Activated CD4-positive, alpha-beta T cell treated with anti-CD3 and anti-CD28 coated beads, Interleukin-2, amount 50 U/mL, for 16 hours (primary cell): ENCODE results near the gene ST6GALNAC3.
"Not testable (repeated sequence)": the region's sequence is repeated elsewhere in the genome, so short reads cannot be mapped to it uniquely, and the experiment has no call there.

Source experiments
- DNase-seq: peaks from one replicate; pipeline ENCODE4 v3.0.0-alpha.2; 2020

The ST6GALNAC3 gene

DNA sequence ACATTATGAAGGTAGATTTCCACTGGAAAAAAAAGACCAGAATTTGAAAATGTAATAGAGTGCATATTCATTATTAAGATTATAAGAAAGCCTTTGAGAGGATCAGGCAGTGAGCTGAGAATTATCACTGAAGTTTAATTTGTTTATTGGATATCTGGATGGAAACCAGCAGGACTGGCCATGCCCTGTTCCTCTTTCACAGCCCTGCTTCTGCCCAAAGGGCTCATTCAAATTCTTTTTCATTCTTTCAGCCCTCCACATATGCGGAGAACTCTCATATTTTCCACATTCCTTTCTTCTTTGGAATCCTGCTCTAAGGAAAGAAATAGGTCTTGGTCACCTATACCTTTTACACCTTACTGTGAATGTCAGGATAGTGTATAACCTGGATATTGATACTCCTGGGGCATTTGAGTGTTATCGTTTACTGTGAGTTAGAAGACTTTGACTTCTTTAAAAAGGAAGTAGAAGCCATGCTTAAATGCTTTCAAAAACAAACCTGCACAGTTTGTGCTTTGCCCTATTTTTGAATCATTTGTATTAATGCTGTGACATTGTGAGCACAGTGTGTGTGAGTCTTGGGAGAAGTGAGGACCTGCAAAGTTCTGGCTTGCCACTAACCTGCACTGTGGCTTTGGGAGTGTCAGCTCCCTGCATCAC, 35.5 kb downstream of the ST6GALNAC3 start:
- no peak for DNase-seq

DNA sequence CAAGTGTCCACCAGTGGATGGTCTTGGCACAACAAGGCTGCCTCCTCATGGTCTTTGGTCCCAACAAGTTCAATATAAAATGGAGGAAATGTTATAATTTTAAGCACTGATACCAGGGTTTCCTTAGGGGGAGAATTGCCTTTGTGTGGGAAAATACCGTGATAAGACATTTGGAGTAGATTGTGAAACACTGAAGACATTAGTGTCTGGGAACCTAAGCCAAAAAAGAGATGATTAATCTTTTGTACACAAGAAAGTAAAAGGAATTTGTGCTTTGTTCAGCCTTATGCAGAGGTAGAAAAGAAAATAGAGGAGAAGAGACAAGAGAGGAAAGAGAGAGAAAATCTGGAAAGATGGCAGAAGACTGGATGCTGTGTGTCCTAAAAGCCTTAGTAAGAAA, 36.1 kb downstream of the ST6GALNAC3 start:
- DNase-seq: no peak

DNA sequence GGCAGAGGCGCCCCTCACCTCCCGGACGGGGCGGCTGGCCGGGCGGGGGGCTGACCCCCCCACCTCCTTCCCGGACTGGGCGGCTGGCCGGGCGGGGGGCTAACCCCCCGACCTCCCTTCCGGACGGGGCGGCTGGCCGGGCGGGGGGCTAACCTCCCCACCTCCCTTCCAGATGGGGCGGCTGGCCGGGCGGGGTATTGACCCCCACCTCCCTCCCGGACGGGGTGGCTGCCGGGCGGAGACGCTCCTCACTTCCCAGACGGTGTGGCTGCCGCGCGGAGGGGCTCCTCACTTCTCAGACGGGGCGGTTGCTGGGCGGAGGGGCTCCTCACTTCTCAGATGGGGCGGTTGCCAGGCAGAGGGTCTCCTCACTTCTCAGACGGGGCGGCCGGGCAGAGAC, 37.8 kb downstream of the ST6GALNAC3 start:
- DNase-seq: not testable (repeated sequence)

DNA sequence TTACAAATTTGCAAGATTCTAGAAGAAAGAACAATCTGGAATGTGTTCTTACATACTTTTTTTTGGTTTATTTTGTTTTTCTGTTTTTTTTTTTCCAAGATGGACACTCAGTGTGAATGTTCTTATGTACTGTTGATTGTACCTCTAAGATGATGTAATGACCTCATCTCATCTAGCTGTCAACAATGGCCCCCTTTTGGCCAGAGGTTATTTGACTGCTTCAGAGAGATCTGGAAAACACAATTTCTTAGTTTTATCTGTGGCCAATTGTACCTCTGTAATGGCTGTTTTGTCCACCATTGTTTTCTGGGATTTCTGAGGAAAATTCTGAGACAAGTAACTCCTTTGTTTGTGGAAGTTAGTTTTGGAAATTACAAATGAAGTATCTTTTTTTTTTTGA, 38.9 kb downstream of the ST6GALNAC3 start:
- no peak for DNase-seq

DNA sequence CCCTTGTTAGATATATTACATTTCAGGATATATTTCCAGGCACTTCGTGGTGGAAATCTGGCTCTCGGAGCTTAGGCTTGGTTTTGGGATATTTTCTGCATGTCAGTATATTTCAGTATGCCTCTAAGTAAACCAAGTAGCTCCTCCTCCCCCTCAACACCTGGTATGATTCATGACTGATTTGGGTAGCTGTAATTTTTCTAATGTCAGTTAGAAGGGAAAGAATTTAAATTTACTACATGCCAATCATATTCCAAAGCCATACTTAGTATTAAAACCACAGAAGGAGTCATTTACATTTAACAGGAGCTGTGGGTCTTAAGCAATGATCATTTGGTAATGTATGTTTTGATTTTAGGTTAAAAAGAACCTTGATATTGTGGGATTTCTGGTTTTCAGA, 40.6 kb downstream of the ST6GALNAC3 start:
- DNase-seq: no peak

- no peak for DNase-seq
Observed at GRCh38 chr1:76121850-76122249, 47.3 kb downstream of the ST6GALNAC3 start.

DNA sequence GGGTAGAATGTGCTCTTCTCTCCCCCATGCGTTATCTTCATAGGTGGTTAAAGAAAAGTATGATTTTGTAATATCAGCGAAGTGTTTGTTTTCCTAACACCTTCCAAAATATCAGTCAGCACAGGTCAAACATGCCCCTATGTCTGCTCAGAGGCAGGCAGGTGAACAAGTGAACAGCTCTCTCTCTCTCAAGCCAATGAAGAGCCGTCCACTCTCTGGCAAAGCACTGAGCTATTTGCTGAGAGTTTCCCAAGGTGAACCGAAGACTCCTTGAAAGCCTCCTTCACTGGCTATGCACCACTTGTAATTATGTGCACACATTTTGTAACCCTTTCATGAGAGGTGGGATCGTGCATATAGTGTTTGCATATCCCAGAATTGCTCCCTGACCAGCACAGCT, 47.7 kb downstream of the ST6GALNAC3 start:
- no peak for DNase-seq

GRCh38 chr1:76123411-76124064, 49.0 kb downstream of the ST6GALNAC3 start:
- DNase-seq: not testable (repeated sequence)

DNA sequence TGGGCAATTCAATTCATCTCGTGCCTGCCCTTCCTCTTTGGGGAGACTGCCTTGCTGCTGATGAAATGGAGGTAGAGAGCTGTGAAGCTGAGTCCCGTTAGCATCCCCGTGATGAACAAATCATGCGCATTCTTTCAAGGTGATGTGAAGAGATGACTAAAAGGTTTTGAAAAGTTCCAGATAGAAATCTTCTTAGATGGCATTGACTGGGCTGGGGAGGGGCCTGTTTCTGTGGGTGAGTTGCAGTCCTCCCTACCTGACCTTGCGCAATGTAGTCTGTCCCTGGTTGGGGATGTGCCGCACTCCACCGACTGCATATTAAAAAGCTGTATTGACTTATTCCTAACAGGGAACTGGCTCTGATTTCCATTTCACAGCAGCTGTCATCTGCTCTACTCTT, 49.6 kb downstream of the ST6GALNAC3 start:
- no peak for DNase-seq

GRCh38 chr1:76125473-76126219, 51.1 kb downstream of the ST6GALNAC3 start:
- no peak for DNase-seq

DNA sequence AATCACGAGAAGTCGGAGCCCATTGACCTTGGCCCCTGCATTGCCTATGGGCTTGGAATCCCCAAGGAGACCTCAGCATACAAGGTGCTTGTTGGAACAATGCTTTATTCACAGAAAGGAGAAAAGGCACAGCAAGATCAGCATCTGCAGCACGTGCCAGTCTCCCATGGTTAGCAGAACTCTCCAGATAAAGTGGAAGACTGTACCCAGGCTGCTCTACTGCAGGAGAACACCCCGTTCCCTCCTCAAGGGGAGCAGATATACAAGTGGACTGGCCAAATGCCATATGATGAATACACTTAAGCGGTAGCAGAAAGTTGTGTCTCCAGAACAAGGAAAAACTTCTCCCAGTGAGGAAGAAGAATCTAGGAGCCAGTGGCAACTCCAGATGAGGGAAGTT, 53.5 kb downstream of the ST6GALNAC3 start:
- no peak for DNase-seq

GRCh38 chr1:76129731-76130130, 55.2 kb downstream of the ST6GALNAC3 start:
- DNase-seq: no peak

DNA sequence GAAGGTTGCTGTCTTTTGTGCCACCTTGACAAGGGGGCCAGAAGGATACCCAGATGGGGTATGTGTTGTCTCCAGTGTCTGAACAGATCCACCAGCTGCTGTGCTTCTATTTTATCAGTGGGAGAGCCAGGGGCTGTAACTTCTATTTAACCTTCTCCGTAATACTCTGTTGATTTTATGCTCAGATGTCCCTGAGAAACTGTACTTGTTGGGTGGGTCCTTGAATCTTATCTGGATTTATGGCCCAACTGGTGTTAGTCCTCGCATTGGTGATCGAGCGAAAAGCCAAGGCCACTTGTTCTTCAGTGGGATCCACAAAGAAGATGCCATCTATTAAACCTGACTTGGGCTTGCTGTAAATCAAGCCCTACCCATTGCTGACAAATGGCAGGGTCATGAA, 56.4 kb downstream of the ST6GALNAC3 start:
- no peak for DNase-seq

DNA sequence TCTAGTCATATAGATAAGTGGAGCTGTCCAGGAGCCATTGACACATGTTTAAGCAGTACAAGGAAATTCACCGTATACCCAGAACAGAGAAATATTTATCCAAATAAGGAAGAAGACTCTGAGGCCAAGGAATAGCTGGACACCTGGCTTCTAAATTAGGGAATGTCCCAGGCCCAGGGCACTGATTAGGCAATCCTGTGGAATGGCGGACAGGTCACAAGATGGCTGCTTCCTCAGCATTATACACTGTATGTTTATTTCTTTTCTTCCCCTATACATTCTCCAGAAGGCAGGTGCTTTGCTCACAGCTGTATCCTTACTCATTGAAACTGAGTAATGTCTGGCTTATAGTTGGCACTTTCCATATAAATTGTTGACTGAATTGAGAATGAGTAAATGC, 59.4 kb downstream of the ST6GALNAC3 start:
- DNase-seq: no peak

GRCh38 chr1:76135835-76136234, 61.3 kb downstream of the ST6GALNAC3 start:
- DNase-seq: no peak

GRCh38 chr1:76136894-76137293, 62.3 kb downstream of the ST6GALNAC3 start:
- no peak for DNase-seq

DNA sequence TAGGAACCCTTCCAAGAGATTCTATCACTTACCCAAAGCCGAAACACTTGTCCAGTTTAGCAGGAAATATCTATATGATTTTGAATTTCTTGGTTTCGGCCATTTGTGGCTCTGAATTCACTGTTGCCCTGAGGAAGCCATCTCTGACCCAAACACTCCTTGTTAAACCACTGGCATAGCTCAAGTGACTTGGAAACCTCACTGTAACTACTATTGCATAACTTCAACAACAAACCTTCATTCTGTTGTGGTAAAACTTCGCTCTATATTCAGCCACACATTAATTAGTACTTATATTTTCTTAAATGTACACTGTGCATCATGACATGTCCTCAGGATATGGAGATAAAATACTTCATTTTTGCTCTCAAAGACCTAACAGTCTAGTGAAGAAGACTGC, 63.2 kb downstream of the ST6GALNAC3 start:
- no peak for DNase-seq

- DNase-seq: no peak
Observed at GRCh38 chr1:76138217-76138616, 63.7 kb downstream of the ST6GALNAC3 start.

DNA sequence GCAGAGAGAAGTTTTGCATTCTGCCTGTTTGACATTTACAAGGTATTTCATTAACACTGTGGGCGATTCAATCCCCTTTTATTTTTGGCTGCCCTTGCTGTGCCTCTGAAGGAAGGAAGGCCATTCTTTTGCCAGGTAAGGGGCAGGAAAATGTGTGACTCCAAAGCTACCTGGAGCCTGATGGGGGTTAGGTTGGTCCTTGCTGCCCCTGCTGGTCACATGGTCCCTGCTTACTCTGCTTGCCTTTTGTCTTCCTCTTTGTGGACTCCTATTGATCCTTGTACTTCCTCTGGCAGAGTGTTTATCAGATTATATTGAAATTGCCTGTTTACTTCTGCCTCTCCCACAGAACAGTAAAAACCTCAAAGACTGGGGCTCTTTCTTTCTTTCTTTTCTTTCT, 65.7 kb downstream of the ST6GALNAC3 start:
- DNase-seq: no peak

DNA sequence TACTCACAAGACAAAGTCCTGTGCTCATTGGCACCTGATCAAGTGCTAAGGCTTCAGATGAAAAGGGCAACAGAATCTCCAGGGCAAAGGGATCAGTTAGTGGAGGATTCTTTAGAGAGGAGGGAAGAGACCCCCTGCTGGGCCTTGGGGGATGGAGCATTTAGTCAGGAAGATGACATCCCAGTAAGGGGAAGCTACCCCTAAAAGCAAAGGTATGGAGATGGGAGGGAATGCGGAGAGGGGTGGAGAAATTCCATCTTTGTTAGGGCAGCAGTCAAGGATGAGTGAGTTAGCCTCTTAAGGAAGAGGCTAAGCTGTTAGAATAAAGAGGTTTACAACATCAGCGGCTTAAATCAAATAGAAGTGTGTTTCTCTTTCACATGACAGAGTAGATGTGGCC, 67.4 kb downstream of the ST6GALNAC3 start:
- DNase-seq: no peak

DNA sequence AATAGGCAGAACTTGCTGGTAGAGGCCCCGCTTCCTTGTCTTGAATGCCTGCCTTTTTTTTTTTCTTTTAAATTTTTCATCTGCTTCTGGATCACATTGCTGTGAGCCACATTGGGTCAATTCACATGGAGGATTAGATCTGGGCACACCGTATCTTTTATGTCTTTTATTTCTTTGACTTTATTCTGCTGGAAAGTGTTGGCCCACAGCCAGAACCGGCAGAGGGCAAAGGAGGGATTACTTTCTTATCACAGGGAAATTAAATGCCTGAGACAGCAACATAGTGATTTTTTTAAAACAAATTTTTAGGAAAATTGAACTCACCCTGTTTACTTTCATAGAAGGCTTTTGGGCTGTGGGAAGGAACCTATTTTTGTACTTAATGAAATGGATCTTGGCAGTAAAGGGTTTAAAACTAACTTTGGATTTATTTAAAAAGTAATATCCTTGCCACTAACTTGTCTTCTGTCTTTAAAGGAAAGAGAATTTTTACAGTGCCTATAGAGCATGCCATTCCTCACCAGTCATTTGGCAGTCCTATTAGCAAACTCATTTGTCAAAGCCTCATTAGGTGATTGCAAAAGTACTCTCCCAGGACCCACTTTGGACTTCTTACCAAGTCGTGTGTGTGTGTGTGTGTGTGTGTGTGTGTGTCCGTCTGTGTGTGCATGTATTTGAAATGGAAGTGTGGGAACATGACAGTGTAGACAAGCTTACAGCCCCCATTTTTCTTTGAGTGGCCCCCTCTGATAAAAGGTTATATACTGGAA, 68.4 kb downstream of the ST6GALNAC3 start:
- no peak for DNase-seq

- DNase-seq: no peak
Observed at GRCh38 chr1:76144247-76144646, 69.7 kb downstream of the ST6GALNAC3 start.

GRCh38 chr1:76145332-76145731, 70.8 kb downstream of the ST6GALNAC3 start:
- no peak for DNase-seq
